ENCODE data around the gene NPHS2.
"Not testable (repeated sequence)": the region's sequence is repeated elsewhere in the genome, so short reads cannot be mapped to it uniquely, and the experiment has no call there.

NPHS2 gene

DNA sequence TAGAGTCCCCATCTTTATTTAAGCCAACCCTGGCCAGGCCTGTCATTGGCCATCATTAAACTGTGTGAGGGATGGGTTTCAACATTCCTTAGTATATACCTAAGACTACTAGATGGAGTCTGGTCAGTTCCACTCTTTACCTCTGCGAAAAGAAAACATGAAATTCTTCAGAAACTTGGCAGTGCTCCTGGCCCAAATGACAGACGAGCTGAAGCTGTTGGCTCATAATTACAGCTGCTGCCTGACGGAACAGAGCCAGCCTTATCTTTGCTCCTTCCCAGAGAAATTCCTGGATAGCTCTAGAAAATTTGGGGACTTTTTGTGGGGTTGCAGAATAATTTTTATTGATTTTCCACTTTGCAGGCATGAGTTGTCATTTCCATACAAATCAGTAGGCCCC, 30.4 kb downstream of the NPHS2 start:
- no peak for DNase-seq

DNA sequence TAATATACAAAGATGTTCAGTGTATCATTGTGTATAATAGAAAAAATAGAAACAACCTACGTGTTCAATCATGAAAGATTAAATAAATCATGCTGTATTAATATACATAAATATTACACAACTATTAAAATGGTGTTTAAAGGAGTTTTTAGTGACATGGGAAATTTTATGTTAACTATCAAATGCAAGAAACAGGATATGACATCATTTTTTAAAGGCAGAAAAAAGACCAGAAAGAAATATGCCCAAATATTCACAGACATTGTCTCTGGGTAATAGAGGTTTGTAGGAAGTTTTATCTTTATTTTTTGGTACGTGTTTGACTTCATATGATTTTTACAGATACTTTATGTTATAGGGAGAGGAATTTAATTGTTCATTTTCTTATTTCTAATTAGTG, 34.0 kb downstream of the NPHS2 start:
- no peak for DNase-seq

DNA sequence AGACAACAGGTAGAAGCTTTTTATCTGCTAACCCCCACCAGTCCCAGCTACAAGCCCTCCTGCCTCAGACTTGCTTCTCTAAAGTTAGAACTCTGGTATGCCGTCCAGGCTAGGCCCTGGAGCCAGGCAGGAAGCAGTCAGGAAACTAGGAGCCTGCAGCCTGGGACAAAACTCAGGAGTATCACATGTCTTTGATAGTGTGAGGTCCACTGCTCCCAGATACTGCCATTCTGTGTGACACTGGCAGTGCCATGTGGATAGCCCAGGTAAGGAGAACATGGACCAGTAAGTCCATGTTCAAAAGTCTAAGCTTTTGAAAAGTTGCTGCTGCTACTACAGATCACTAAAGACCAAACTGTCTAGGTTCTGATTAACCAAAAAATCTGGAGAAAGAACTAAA, 45.4 kb downstream of the NPHS2 start:
- no peak for DNase-seq

- no peak for DNase-seq
These were observed 46.1 kb downstream of the NPHS2 start for GRCh38 chr1:179529482-179530195.

DNA sequence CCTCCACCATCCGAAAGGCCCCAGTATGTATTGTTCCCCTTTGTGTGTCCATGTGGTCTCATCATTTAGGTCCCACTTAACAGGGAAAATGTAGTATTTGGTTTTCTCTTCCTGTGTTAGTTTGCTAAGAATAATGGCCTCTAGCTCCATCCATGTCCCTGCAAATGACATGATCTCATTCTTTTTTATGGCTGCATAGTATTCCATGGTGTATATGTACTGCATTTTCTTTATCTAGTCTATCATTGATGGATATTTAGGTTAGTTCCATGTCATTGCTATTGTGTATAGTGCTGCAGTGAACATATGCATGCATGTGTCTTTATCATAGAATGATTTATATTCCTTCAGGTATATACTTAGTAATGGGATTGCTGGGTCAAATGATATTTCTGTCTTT, 57.2 kb downstream of the NPHS2 start:
- not testable (repeated sequence) for DNase-seq

DNA sequence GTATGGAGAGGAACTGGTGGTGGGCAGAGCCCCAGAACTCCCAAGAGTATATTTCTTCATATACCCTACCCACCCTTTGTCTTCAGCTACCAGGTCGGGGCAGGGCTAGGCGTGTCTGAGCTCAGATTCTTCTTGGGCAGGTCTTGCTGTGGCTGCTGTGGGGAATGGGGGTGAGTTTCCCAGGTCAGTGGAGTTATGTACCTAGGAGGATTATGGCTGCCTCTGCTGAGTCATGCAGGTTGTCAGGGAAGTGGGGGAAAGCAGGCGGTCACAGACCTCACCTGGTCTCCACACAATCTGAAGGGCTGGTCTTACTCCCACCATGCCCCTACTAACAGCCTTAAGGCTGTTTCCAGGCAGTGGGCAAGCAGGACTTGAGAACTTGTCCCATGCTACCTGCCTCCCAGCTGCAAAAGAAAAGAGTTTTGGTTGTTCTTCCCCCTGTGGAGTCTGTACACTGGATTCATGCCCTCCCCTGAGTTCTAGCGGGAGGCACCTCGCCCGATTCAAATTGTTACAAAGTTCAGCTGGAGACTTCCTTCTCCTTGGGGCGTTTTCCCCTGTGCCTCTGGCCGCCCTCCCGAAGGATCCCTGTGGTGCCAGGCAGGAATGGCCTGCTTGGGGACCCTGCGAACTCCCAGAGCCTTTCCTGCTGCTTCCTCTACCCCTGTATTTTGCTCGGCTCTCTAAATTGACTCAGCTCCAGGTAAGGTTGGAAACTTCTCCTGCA, 58.6 kb downstream of the NPHS2 start:
- no peak for DNase-seq

DNA sequence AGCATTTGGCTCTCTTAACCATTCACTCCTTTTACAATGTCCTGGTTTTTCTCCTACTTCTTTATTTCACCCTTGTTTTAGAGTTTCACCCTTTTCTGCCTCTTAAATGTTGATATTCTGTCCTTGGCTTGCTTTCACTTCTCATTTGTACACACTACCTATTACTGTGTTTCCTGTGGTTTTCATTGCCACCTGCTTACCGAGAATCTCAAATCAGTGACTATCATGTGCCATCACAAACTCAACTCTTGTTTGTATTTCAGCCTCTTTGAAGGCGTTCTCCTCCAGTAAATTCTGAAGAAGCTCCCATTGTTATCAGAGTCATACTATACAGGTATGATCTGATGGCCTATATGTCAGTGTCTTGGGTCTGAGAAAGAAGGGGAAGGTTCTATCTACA, 65.7 kb downstream of the NPHS2 start:
- no peak for DNase-seq

DNA sequence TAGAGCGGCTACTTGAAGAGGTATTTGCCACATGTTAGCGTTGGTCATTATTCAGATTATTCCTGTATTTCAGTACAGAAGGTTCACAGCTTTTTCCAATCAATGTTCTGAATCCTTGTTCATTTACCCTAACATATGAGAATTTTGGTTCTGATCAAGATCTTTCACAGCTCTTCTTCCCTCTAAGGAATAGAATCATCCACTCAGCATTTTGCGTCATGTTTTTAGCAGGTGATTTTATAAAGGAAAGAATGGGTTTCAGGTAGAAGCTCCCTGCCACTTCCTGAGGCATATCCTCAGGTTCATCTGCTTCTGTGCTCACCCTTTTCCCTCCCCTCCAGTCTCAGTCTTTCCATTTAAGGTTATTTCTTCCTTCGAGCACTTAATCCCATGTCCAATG, 66.4 kb downstream of the NPHS2 start:
- no peak for DNase-seq

DNA sequence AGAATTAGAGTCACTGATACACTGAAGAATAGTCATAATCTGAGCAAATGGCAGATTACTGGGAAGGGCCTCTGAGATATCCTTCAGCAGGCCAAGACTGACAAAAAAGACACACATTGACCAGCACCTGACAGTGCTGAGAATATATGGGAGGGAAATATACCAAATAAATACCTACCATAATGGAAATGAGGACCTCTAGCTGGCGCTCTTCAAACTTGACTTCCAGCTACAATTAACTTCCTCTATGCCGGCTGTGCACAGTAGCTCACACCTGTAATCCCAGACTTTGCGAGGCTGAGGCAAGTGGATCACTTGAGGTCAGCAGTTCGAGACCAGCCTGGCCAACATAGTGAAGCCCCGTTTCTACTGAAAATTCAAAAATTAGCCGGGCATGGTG, 69.5 kb downstream of the NPHS2 start:
- no peak for DNase-seq

All from central memory CD4-positive, alpha-beta T cell (primary cell).